Loucy (cell line): ENCODE measurements around the gene SNU13.
"Not testable (repeated sequence)": the region's sequence is repeated elsewhere in the genome, so short reads cannot be mapped to it uniquely, and the experiment has no call there.

Source experiments
- H2AFZ ChIP-seq: fragments of 200-600 bp; sonication (generic); 2 replicates; pipeline ENCODE4 v1.6.0; 2016; ENCODE audit warnings: antibody characterized with exemption, mild to moderate bottlenecking, low read length, moderate library complexity
- H3F3A ChIP-seq: fragments of 200-600 bp; 2 replicates; pipeline ENCODE4 v1.6.0; 2016; ENCODE audit warnings: antibody characterized with exemption, low read depth, mild to moderate bottlenecking
- H3K27me3 ChIP-seq: fragments of 200-600 bp; sonication (generic); 2 replicates; pipeline ENCODE4 v1.6.1; 2014; ENCODE audit warnings: low read length, mild to moderate bottlenecking; ENCODE audit not compliant: insufficient read depth, poor library complexity, severe bottlenecking
- H3K36me3 ChIP-seq: fragments of 200-600 bp; sonication (generic); 2 replicates; pipeline ENCODE4 v1.6.1; 2016; ENCODE audit warnings: low read length; ENCODE audit not compliant: insufficient read depth
- H3K4me1 ChIP-seq: fragments of 200-600 bp; sonication (generic); 2 replicates; pipeline ENCODE4 v1.5.1; 2014; ENCODE audit warnings: low read length, mild to moderate bottlenecking; ENCODE audit not compliant: insufficient read depth, poor library complexity, severe bottlenecking
- H3K4me2 ChIP-seq: fragments of 200-600 bp; sonication (generic); 2 replicates; pipeline ENCODE4 v1.6.0; 2014; ENCODE audit warnings: antibody characterized with exemption, low read length, low read depth, mild to moderate bottlenecking; ENCODE audit not compliant: poor library complexity, severe bottlenecking
- H3K4me3 ChIP-seq: fragments of 200-600 bp; sonication (generic); 2 replicates; pipeline ENCODE4 v1.5.1; 2014; ENCODE audit warnings: low read length, mild to moderate bottlenecking, mixed read lengths; ENCODE audit not compliant: poor library complexity, severe bottlenecking
- H3K79me2 ChIP-seq: fragments of 200-600 bp; sonication (generic); 2 replicates; pipeline ENCODE4 v1.6.1; 2014; ENCODE audit warnings: low read length; ENCODE audit not compliant: insufficient read depth
- H3K9ac ChIP-seq: fragments of 200-600 bp; sonication (generic); 2 replicates; pipeline ENCODE4 v1.6.0; 2014; ENCODE audit warnings: mild to moderate bottlenecking, low read depth, low read length, moderate library complexity; ENCODE audit not compliant: poor library complexity, severe bottlenecking
- H3K9me2 ChIP-seq: fragments of 200-600 bp; sonication (generic); replicated peaks from 2 replicates; pipeline ENCODE4 v1.6.1; 2016; ENCODE audit warnings: low read depth, low read length, mixed read lengths
- H3K9me3 ChIP-seq: fragments of 200-600 bp; sonication (generic); 2 replicates; pipeline ENCODE4 v1.6.1; 2014; ENCODE audit warnings: mild to moderate bottlenecking, antibody characterized with exemption, low read length, low read depth; ENCODE audit not compliant: insufficient read depth
- H4K20me1 ChIP-seq: fragments of 200-600 bp; sonication (generic); 2 replicates; pipeline ENCODE4 v1.6.0; 2014; ENCODE audit warnings: antibody characterized with exemption, low read length, mild to moderate bottlenecking; ENCODE audit not compliant: insufficient read depth, poor library complexity, severe bottlenecking
- CTCF ChIP-seq: fragments of 200-600 bp; sonication (generic); conservative IDR thresholded peaks from 2 replicates; pipeline ENCODE4 v1.5.1; 2014; ENCODE audit warnings: mild to moderate bottlenecking, antibody characterized with exemption, low read length
- EZH2phosphoT487 ChIP-seq: fragments of 200-600 bp; IDR thresholded peaks from 2 replicates; pipeline ENCODE4 v1.6.1; 2018; ENCODE audit warnings: antibody characterized with exemption, mild to moderate bottlenecking, moderate library complexity, borderline replicate concordance

SNU13 gene

GRCh38 chr22:41636467-41636866 lies 52.2 kb downstream of the SNU13 start:
- Histone ChIP-seq H3K4me2 (no peak overlapping the region), H4K20me1 (peaks cover 20% of the 10 kb centered on the region), H2AFZ (no peak overlapping the region), H3K9ac (no peak overlapping the region), H3K9me2 (no peaks in the 10 kb centered on the region), H3K79me2 (peaks cover 25% of the 10 kb centered on the region; the same call in 1 of the 2 replicates), H3K4me1 (no peaks in the 10 kb centered on the region), H3K36me3 (peaks cover 87% of the 10 kb centered on the region), H3K4me3 (no peak overlapping the region), H3F3A (no peaks in the 10 kb centered on the region), H3K9me3 (no peaks in the 10 kb centered on the region), H3K27me3 (no peaks in the 10 kb centered on the region)
- no peak for TF ChIP-seq CTCF
- no peak for TF ChIP-seq EZH2phosphoT487

GRCh38 chr22:41634610-41635009 lies 54.1 kb downstream of the SNU13 start:
- not testable (repeated sequence) for H3K9ac ChIP-seq, H3K9me3 ChIP-seq, H3K4me3 ChIP-seq, H3K4me1 ChIP-seq, H3F3A ChIP-seq, H3K4me2 ChIP-seq, H3K27me3 ChIP-seq, H3K9me2 ChIP-seq, H2AFZ ChIP-seq
- Histone ChIP-seq H3K36me3 (peaks cover 73% of the 10 kb centered on the region), H3K79me2 (peaks cover 23% of the 10 kb centered on the region; the same call in 1 of the 2 replicates), H4K20me1 (peaks cover 17% of the 10 kb centered on the region)

GRCh38 chr22:41631615-41632014 lies 57.1 kb downstream of the SNU13 start:
- H3K9me3 ChIP-seq, H3K4me2 ChIP-seq, H3K9ac ChIP-seq, H3F3A ChIP-seq, H3K9me2 ChIP-seq, H3K4me3 ChIP-seq, H3K27me3 ChIP-seq, H3K4me1 ChIP-seq, H2AFZ ChIP-seq: not testable (repeated sequence)
- peaks cover 38% of the 10 kb centered on the region for H4K20me1 ChIP-seq
- H3K36me3 ChIP-seq: peaks cover 71% of the 10 kb centered on the region
- H3K79me2 ChIP-seq: peaks cover 50% of the 10 kb centered on the region

- Histone ChIP-seq H3K79me2 (peaks cover 52% of the 10 kb centered on the region), H3K36me3 (peaks cover 66% of the 10 kb centered on the region; the same call in 1 of the 2 replicates), H4K20me1 (peaks cover 38% of the 10 kb centered on the region)
- not testable (repeated sequence) for H3K9me3 ChIP-seq, H3K4me2 ChIP-seq, H2AFZ ChIP-seq, H3K4me1 ChIP-seq, H3K9ac ChIP-seq, H3F3A ChIP-seq, H3K4me3 ChIP-seq, H3K27me3 ChIP-seq, H3K9me2 ChIP-seq
These were observed 57.6 kb downstream of the SNU13 start for GRCh38 chr22:41631115-41631514.

GRCh38 chr22:41625577-41625976 lies 63.1 kb downstream of the SNU13 start:
- TF ChIP-seq CTCF (no peak), EZH2phosphoT487 (no peak)
- H3K9me2 ChIP-seq: no peaks in the 10 kb centered on the region
- H3K9me3 ChIP-seq: no peaks in the 10 kb centered on the region
- no peak overlapping the region for H3K4me2 ChIP-seq
- H2AFZ ChIP-seq: no peak overlapping the region
- H3K27me3 ChIP-seq: no peaks in the 10 kb centered on the region
- H3K36me3 ChIP-seq: peaks cover 43% of the 10 kb centered on the region; the same call in 1 of the 2 replicates
- peaks cover 55% of the 10 kb centered on the region for H4K20me1 ChIP-seq
- H3K9ac ChIP-seq: no peak overlapping the region
- H3K4me3 ChIP-seq: no peak overlapping the region
- H3F3A ChIP-seq: no peaks in the 10 kb centered on the region
- peaks cover 8% of the 10 kb centered on the region for H3K4me1 ChIP-seq
- H3K79me2 ChIP-seq: peaks cover 74% of the 10 kb centered on the region
